DND-41 (cell line): ENCODE data around the gene CDC25A.

Source experiments
- CTCF ChIP-seq: IDR thresholded peaks from 2 replicates; pipeline ENCODE4 v1.5.1; 2012; ENCODE audit warnings: borderline replicate concordance, low read length, moderate library complexity, mild to moderate bottlenecking; ENCODE audit not compliant: poor library complexity, severe bottlenecking; ENCODE audit errors: extremely low read depth
- EZH2 ChIP-seq: IDR thresholded peaks from 3 replicates; pipeline ENCODE4 v1.6.1; 2012; ENCODE audit warnings: borderline replicate concordance, low read depth, mild to moderate bottlenecking, moderate library complexity, low read length, inconsistent platforms; ENCODE audit not compliant: severe bottlenecking

GRCh38 chr3:48155122-48155521 lies 33.1 kb downstream of the CDC25A start:
- TF ChIP-seq CTCF = no peak
- TF ChIP-seq EZH2 = no peak
